C4-2B (cell line): Measurements from ENCODE around the gene CDK18.

Experiments
- ZFX ChIP-seq: fragments of 450-650 bp; IDR thresholded peaks from 2 replicates; pipeline ENCODE4 v1.6.1; 2017
- TF ChIP-seq, protein P1 (sequence below): fragments of 450-650 bp; conservative IDR thresholded peaks from 2 replicates; pipeline ENCODE4 v1.5.1; 2017; ENCODE audit warnings: mild to moderate bottlenecking

DNA sequence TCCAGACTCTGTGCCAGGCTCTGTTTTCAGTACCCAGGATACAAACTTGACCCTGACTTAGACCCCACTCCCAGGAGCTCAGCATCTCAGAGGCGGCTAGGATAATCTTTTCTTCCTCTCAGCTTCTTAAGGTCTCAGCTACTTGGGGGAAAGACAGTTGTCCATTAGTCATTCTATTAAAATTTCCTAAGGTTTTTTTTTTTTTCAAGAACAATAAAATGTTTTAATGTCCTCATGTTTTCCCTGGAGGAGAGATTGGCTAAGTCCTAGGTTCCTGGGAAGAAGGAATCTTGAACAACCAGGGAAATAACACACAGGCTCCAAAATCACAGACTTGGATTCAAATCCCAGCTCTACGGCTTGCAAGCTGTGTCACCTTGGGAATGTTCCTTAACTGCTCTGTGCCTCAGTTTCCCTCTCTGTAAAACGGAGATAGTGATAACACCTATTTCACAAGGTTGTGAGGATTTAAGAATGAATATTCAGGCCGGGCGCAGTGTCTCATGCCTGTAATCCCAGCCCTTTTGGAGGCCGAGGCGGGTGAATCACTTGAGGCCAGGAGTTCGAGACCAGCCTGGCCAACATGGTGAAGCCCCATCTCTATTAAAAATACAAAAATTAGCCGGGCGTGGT, 33.0 kb downstream of the CDK18 start:
- TF ChIP-seq, protein P1, sequence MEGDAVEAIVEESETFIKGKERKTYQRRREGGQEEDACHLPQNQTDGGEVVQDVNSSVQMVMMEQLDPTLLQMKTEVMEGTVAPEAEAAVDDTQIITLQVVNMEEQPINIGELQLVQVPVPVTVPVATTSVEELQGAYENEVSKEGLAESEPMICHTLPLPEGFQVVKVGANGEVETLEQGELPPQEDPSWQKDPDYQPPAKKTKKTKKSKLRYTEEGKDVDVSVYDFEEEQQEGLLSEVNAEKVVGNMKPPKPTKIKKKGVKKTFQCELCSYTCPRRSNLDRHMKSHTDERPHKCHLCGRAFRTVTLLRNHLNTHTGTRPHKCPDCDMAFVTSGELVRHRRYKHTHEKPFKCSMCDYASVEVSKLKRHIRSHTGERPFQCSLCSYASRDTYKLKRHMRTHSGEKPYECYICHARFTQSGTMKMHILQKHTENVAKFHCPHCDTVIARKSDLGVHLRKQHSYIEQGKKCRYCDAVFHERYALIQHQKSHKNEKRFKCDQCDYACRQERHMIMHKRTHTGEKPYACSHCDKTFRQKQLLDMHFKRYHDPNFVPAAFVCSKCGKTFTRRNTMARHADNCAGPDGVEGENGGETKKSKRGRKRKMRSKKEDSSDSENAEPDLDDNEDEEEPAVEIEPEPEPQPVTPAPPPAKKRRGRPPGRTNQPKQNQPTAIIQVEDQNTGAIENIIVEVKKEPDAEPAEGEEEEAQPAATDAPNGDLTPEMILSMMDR = no peak
- no peak for TF ChIP-seq ZFX
